Upper lobe of right lung (tissue), 1 donor: ENCODE measurements around the gene ASTN2. TPM values are rescaled to one million over a fixed set of nuclear protein-coding genes. Genes with fewer than 3 reads are reported as not detected.

Source experiments
- ATAC-seq: fragments of 200-7000 bp; cut with Tn5 transposase; one replicate; pipeline ENCODE4 v1.9.1; 2020; ENCODE audit warnings: mild to moderate bottlenecking, moderate library complexity
- DNase-seq: peaks from one replicate; pipeline ENCODE4 v3.0.0-alpha.2; 2020
- H3K27ac ChIP-seq: fragments of 200-600 bp; one replicate; pipeline ENCODE4 v1.8.0; 2022
- H3K27me3 ChIP-seq: fragments of 200-600 bp; one replicate; pipeline ENCODE4 v1.8.0; 2022; ENCODE audit warnings: mild to moderate bottlenecking
- H3K36me3 ChIP-seq: fragments of 200-600 bp; one replicate; pipeline ENCODE4 v1.8.0; 2022
- H3K4me1 ChIP-seq: fragments of 200-600 bp; one replicate; pipeline ENCODE4 v1.8.0; 2022
- H3K4me3 ChIP-seq: fragments of 200-600 bp; one replicate; pipeline ENCODE4 v1.8.0; 2022; ENCODE audit warnings: mild to moderate bottlenecking
- H3K9me3 ChIP-seq: fragments of 200-600 bp; one replicate; pipeline ENCODE4 v1.8.0; 2022
- CTCF ChIP-seq: fragments of 200-600 bp; IDR thresholded peaks from one replicate; pipeline ENCODE4 v1.8.0; 2022; ENCODE audit warnings: antibody characterized with exemption
- intact Hi-C: fragments of 100-400 bp; cut with DNase I; formaldehyde crosslinking; loops from one replicate; pipeline ENCODE4 v1.11.0; 2022
- total RNA-seq: library from RNA; stranded (reverse); fragmentation: NEBNext Ultra II Directional; extraction: Animal tissue kit (Norgen Biotek cat#: 25700); gene quantifications from one replicate; pipeline ENCODE4 v1.2.1, GENCODE V29; 2021
- donor health status: DM: no; HTN: yes; CAD: no; lungs with severe emphysema.

Gene ASTN2
- total RNA-seq, 1 donor from 2014 or later, result 3.8 TPM

- DNase-seq, result no peak
- H3K27me3 ChIP-seq, result no peaks in the 10 kb centered on the region
- intact Hi-C loops, result no loop called here
- H3K27ac ChIP-seq, result no peak overlapping the region
- H3K36me3 ChIP-seq, result no peaks in the 10 kb centered on the region
- no peak for TF ChIP-seq CTCF
- H3K9me3 ChIP-seq, result no peaks in the 10 kb centered on the region
- H3K4me3 ChIP-seq, result no peak overlapping the region
- no peaks in the 10 kb centered on the region for H3K4me1 ChIP-seq
- no peak for ATAC-seq
These were observed 597.1 kb downstream of the ASTN2 start for GRCh38 chr9:116817762-116818161.

- Histone ChIP-seq H3K4me1 (no peaks in the 10 kb centered on the region), H3K9me3 (no peaks in the 10 kb centered on the region), H3K27ac (no peak overlapping the region), H3K4me3 (no peak overlapping the region), H3K36me3 (no peaks in the 10 kb centered on the region), H3K27me3 (no peaks in the 10 kb centered on the region)
- TF ChIP-seq CTCF, result no peak
- intact Hi-C loops, result no loop called here
- DNase-seq (no peak), ATAC-seq (no peak)
These were observed 598.4 kb downstream of the ASTN2 start for GRCh38 chr9:116816484-116816883.

GRCh38 chr9:116815835-116816234, 599.0 kb downstream of the ASTN2 start:
- ATAC-seq (no peak), DNase-seq (no peak)

GRCh38 chr9:116813031-116813300, 601.9 kb downstream of the ASTN2 start:
- Histone ChIP-seq H3K9me3 (no peaks in the 10 kb centered on the region), H3K4me3 (no peak overlapping the region), H3K27me3 (no peaks in the 10 kb centered on the region), H3K4me1 (no peaks in the 10 kb centered on the region), H3K36me3 (no peaks in the 10 kb centered on the region), H3K27ac (no peak overlapping the region)
- intact Hi-C loops, result no loop called here
- DNase-seq (no peak), ATAC-seq (no peak)
- TF ChIP-seq CTCF, result no peak

More at GRCh38 chr9:116815835-116816234, 599.0 kb downstream of the ASTN2 start:
- Histone ChIP-seq H3K4me1 (no peaks in the 10 kb centered on the region), H3K27ac (no peak overlapping the region), H3K27me3 (no peaks in the 10 kb centered on the region), H3K9me3 (no peaks in the 10 kb centered on the region), H3K4me3 (no peak overlapping the region), H3K36me3 (no peaks in the 10 kb centered on the region)
- intact Hi-C loops, result no loop called here
- no peak for TF ChIP-seq CTCF

- TF ChIP-seq CTCF, result no peak
- H3K27me3 ChIP-seq, result no peaks in the 10 kb centered on the region
- H3K9me3 ChIP-seq, result no peaks in the 10 kb centered on the region
- H3K36me3 ChIP-seq, result no peaks in the 10 kb centered on the region
- H3K4me3 ChIP-seq, result no peak overlapping the region
- no peak for ATAC-seq
- intact Hi-C loops, result no loop called here
- no peak for DNase-seq
- no peaks in the 10 kb centered on the region for H3K4me1 ChIP-seq
- H3K27ac ChIP-seq, result no peak overlapping the region
These were observed 602.4 kb downstream of the ASTN2 start for GRCh38 chr9:116812231-116813030.

- no peak overlapping the region for H3K4me3 ChIP-seq
- TF ChIP-seq CTCF, result no peak
- ATAC-seq (no peak), DNase-seq (no peak)
- intact Hi-C loops, result no loop called here
- H3K27me3 ChIP-seq, result no peaks in the 10 kb centered on the region
- no peaks in the 10 kb centered on the region for H3K36me3 ChIP-seq
- no peaks in the 10 kb centered on the region for H3K4me1 ChIP-seq
- H3K27ac ChIP-seq, result no peak overlapping the region
- H3K9me3 ChIP-seq, result no peaks in the 10 kb centered on the region
These were observed 605.2 kb downstream of the ASTN2 start for GRCh38 chr9:116809656-116810055.
